Neural cell (in vitro differentiated cells): ENCODE results near the gene DZIP1L.

Experiments
- CTCF ChIP-seq: fragments of 450-650 bp; IDR thresholded peaks from 2 replicates; pipeline ENCODE4 v1.5.1; 2014; ENCODE audit warnings: antibody characterized with exemption, mild to moderate bottlenecking, moderate library complexity; ENCODE audit not compliant: poor library complexity, severe bottlenecking
- EP300 ChIP-seq: fragments of 450-650 bp; conservative IDR thresholded peaks from 2 replicates; pipeline ENCODE4 v1.6.1; 2014; ENCODE audit warnings: antibody characterized with exemption, mild to moderate bottlenecking, moderate library complexity; ENCODE audit not compliant: poor library complexity, severe bottlenecking
- EZH2 ChIP-seq: fragments of 200-600, 300-800 bp; shearing (Covaris generic), sonication (generic); IDR thresholded peaks from 2 replicates; pipeline ENCODE4 v1.6.1; 2014; ENCODE audit warnings: antibody characterized with exemption, low read length, borderline replicate concordance, mild to moderate bottlenecking; ENCODE audit not compliant: insufficient read depth, poor library complexity, severe bottlenecking
- MXI1 ChIP-seq: fragments of 450-650 bp; conservative IDR thresholded peaks from 2 replicates; pipeline ENCODE4 v1.6.1; 2014; ENCODE audit warnings: antibody characterized with exemption, mild to moderate bottlenecking; ENCODE audit not compliant: poor library complexity, severe bottlenecking
- POLR2AphosphoS5 ChIP-seq: IDR thresholded peaks from 2 replicates; pipeline ENCODE4 v1.6.1; 2012
- RAD21 ChIP-seq: fragments of 450-650 bp; conservative IDR thresholded peaks from 2 replicates; pipeline ENCODE4 v1.6.1; 2014; ENCODE audit warnings: antibody characterized with exemption, mild to moderate bottlenecking, moderate library complexity
- SMC3 ChIP-seq: fragments of 450-650 bp; conservative IDR thresholded peaks from 2 replicates; pipeline ENCODE4 v1.6.1; 2014; ENCODE audit warnings: antibody characterized with exemption, mild to moderate bottlenecking, moderate library complexity; ENCODE audit not compliant: poor library complexity
- TAF1 ChIP-seq: IDR thresholded peaks from 2 replicates; pipeline ENCODE4 v1.6.1; 2012; ENCODE audit warnings: low read depth

- no peak for TF ChIP-seq EP300
- TF ChIP-seq EZH2: no peak
- no peak for TF ChIP-seq CTCF
- no peak for TF ChIP-seq RAD21
- TF ChIP-seq POLR2AphosphoS5: no peak
- no peak for TF ChIP-seq MXI1
- TF ChIP-seq TAF1: no peak
- TF ChIP-seq SMC3: no peak
Observed at GRCh38 chr3:138082085-138082991, 33.1 kb downstream of the DZIP1L start.
